K562 (cell line): ENCODE results near the gene SAMM50. TPM values are rescaled to one million over a fixed set of nuclear protein-coding genes. Genes with fewer than 3 reads are reported as not detected.
A peak's percentile ranks its signal among the peaks of the same experiment; 100 is the strongest.

Source experiments
- C11orf30 ChIP-seq: fragments of 450-650 bp; IDR thresholded peaks from 2 replicates; pipeline ENCODE4 v1.6.1; 2016; ENCODE audit warnings: low read depth, mild to moderate bottlenecking
- CBFA2T2 ChIP-seq: fragments of 450-650 bp; conservative IDR thresholded peaks from 2 replicates; pipeline ENCODE4 v1.6.1; 2017; ENCODE audit warnings: mild to moderate bottlenecking
- CEBPG ChIP-seq, 3 experiments: fragments of 200-800 bp in 1 of 3; sonication (Bioruptor generic) in 1 of 3; sonication (generic) in 1 of 3; formaldehyde crosslinking in 1 of 3; IDR thresholded peaks in 2 of 3; conservative IDR thresholded peaks in 1 of 3; 2 replicates each; pipeline versions ENCODE4 v1.6.1 to v1.8.0; 2016 to 2022; ENCODE audit warnings: missing compliant biosample characterization in 2 of 3, missing genetic modification characterization in 2 of 3, mild to moderate bottlenecking in 1 of 3, missing genetic modification reagents in 1 of 3
- CTCF ChIP-seq, 3 experiments: IDR thresholded peaks in 2 of 3; conservative IDR thresholded peaks in 1 of 3; 2 replicates each; pipeline ENCODE4 v1.5.1; 2011 to 2012; ENCODE audit warnings: low read length in 3 of 3, mild to moderate bottlenecking in 3 of 3, control low read depth in 2 of 3, improper control_type of control experiment in 1 of 3, inconsistent platforms in 1 of 3, low read depth in 1 of 3, mixed read lengths in 1 of 3, moderate library complexity in 1 of 3; ENCODE audit not compliant: insufficient read depth in 2 of 3
- DPF2 ChIP-seq: fragments of 450-650 bp; IDR thresholded peaks from 2 replicates; pipeline ENCODE4 v1.6.1; 2016
- HEY1 ChIP-seq: fragments of 250-450 bp; sonication (Bioruptor Pico); IDR thresholded peaks from 2 replicates; pipeline ENCODE4 v1.5.0; 2020; ENCODE audit warnings: mild to moderate bottlenecking, moderate library complexity, borderline replicate concordance
- HNRNPH1 ChIP-seq: fragments of 200-400 bp; formaldehyde crosslinking; optimal IDR thresholded peaks from 2 replicates; pipeline ENCODE3; 2017; ENCODE audit warnings: low read depth, mild to moderate bottlenecking, low read length, moderate library complexity
- JUND ChIP-seq, 2 experiments: IDR thresholded peaks; 2 replicates in 1 of 2; 3 replicates in 1 of 2; pipeline ENCODE4 v1.6.1; 2011; ENCODE audit warnings: borderline replicate concordance in 2 of 2, low read depth in 2 of 2, low read length in 2 of 2, improper control_type of control experiment in 1 of 2, missing biosample characterization in 1 of 2, missing genetic modification characterization in 1 of 2, missing genetic modification reagents in 1 of 2
- NCOA1 ChIP-seq: fragments of 450-650 bp; IDR thresholded peaks from 2 replicates; pipeline ENCODE4 v1.6.1; 2016; ENCODE audit warnings: low read depth
- NRF1 ChIP-seq, 2 experiments: fragments of 450-650 bp; IDR thresholded peaks in 1 of 2; conservative IDR thresholded peaks in 1 of 2; 2 replicates each; pipeline ENCODE4 v1.6.1; 2014; ENCODE audit warnings: mild to moderate bottlenecking in 2 of 2
- PYGO2 ChIP-seq: fragments of 450-650 bp; IDR thresholded peaks from 2 replicates; pipeline ENCODE4 v1.6.1; 2016; ENCODE audit warnings: mild to moderate bottlenecking, missing genetic modification characterization, moderate library complexity, missing compliant biosample characterization
- RFX5 ChIP-seq: IDR thresholded peaks from 2 replicates; pipeline ENCODE4 v1.6.1; 2011; ENCODE audit warnings: low read depth, mild to moderate bottlenecking, improper control_type of control experiment, low read length
- SP2 ChIP-seq: IDR thresholded peaks from 2 replicates; pipeline ENCODE4 v1.6.1; 2011; ENCODE audit warnings: mild to moderate bottlenecking, low read depth, low read length, moderate library complexity; ENCODE audit not compliant: poor library complexity, severe bottlenecking; ENCODE audit errors: extremely low read depth
- ZFP30 ChIP-seq: fragments of 250-450 bp; sonication (Bioruptor Pico); IDR thresholded peaks from 2 replicates; pipeline ENCODE4 v1.8.0; 2022; ENCODE audit warnings: moderate library complexity, mild to moderate bottlenecking, inconsistent platforms, borderline replicate concordance
- ZNF239 ChIP-seq: fragments of 250-450 bp; sonication (Bioruptor Pico); IDR thresholded peaks from 2 replicates; pipeline ENCODE4 v1.4.0; 2020; ENCODE audit warnings: mild to moderate bottlenecking
- ZNF644 ChIP-seq: fragments of 200-800 bp; sonication (Bioruptor generic); IDR thresholded peaks from 2 replicates; pipeline ENCODE4 v1.6.1; 2016; ENCODE audit warnings: low read depth, missing genetic modification characterization, missing compliant biosample characterization
- polyA plus RNA-seq, 8 experiments: library from polyadenylated mRNA; depleted of rRNA in 4 of 8; stranded (reverse) in 5 of 8; unstranded in 3 of 8; fragments of >200 nt; fragmentation: Nextera tagmentation in 2 of 8; fragmentation: Illumina TruSeq in 1 of 8; extraction: Ambion mirVana in 2 of 8; extraction: Trizol in 1 of 8; gene quantifications; 2 replicates each; pipeline versions ENCODE4 v1.2.1 to v1.2.3, GENCODE V29; 2011 to 2014; ENCODE audit warnings: inconsistent platforms in 1 of 8, missing spikeins in 1 of 8
- total RNA-seq, 7 experiments: library from RNA; depleted of rRNA in 6 of 7; stranded (reverse); fragments of >200 nt in 6 of 7; fragmentation: Illumina TruSeq in 2 of 7; extraction: Trizol in 2 of 7; gene quantifications; 2 replicates each; pipeline versions ENCODE4 v1.2.1 to v1.2.3, GENCODE V29; 2011 to 2021; ENCODE audit warnings: low replicate concordance in 1 of 7
- TF ChIP-seq, protein P1 (sequence below), 3 experiments: fragments of 200-800 bp in 1 of 3; fragments of 250-450 bp in 1 of 3; fragments of 450-650 bp in 1 of 3; sonication (Bioruptor Pico) in 1 of 3; sonication (Bioruptor generic) in 1 of 3; formaldehyde crosslinking in 1 of 3; IDR thresholded peaks; 2 replicates each; pipeline versions ENCODE4 v1.6.1 to v1.8.0; 2016 to 2022; ENCODE audit warnings: mild to moderate bottlenecking in 2 of 3, missing genetic modification characterization in 2 of 3, missing compliant biosample characterization in 1 of 3, moderate library complexity in 1 of 3
- TF ChIP-seq, protein P2 (sequence below): sonication (generic); formaldehyde crosslinking; IDR thresholded peaks from 2 replicates; pipeline ENCODE4 v1.8.1; 2023; ENCODE audit warnings: mild to moderate bottlenecking, missing genetic modification reagents

The SAMM50 gene
- total and polyA plus RNA-seq, 9 of the 15 experiments (the other 6 are each of a cell fraction or from before 2014, with no cell fraction given): 14.6 to 49.3 (median 38.1) TPM

DNA sequence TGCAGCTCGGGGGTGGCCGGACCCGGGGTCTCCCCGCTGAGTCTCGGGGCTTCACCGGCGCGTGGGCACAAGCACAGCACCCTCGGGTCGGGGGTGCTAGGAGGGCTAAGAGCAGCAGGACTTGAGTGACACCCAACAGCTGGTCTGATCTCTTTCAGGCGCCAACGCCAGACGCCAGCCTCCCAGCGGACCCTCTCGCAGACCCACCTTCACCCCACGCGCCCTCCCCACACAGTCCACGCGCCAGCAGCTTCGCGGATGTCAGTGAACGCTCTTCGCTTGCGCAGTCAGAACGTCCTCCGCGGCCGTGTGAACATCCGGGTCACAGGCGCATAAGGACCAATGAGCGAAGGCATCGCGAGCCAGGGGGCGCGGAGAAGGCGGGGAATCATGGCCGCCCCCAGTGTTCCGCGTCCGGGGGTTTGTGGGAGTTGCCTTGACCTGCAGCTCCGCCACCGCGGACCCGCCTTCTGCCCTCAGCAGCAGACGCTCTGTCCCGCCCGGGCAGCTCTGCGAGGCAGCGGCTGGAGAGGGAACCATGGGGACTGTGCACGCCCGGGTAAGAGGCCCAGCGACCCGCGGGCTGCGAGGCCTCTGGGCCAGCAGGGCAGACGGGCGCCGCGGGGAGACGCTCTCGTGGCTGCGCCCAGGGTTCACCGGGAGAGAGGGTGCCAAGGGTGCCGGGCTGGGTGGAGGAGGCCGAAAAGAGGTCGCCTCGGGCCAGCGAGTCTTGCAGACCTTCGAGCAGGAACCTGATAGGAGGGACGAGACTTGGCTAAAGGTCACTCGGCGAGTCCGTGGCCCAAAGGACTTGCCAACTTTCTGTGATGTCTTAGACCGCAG, at the start of gene SAMM50 (continued):
- TF ChIP-seq JUND (IDR thresholded peaks at IDR 0.05; ENCODE audit: borderline replicate concordance, low read depth, low read length) (no peak), JUND (tag; IDR thresholded peaks at IDR 0.05; ENCODE audit: borderline replicate concordance, low read depth, low read length) (no peak), CTCF (IDR thresholded peaks at IDR 0.05 in 2 of 3, conservative IDR thresholded peaks at IDR 0.05 in 1 of 3; ENCODE audit: insufficient read depth in 2 of 3, low read depth in 1 of 3, low read length in 3 of 3) (no peak), RFX5 (no peak), CEBPG (CRISPR knock-in tag; IDR thresholded peaks at IDR 0.05) (no peak), CEBPG (tag; conservative IDR thresholded peaks at IDR 0.05 in 1 of 2, IDR thresholded peaks at IDR 0.05 in 1 of 2) (no peak), ZFP30 (CRISPR knock-in tag) (no peak), SP2 (no peak), CBFA2T2 (no peak), NRF1 (conservative IDR thresholded peaks at IDR 0.05 in 1 of 2, IDR thresholded peaks at IDR 0.05 in 1 of 2) (peak; percentile 84 to 88), C11orf30 (peak; percentile 96), DPF2 (no peak), PYGO2 (tag) (no peak), HNRNPH1 (no peak), HEY1 (CRISPR knock-in tag) (no peak), NCOA1 (no peak), ZNF644 (tag) (no peak), ZNF239 (CRISPR knock-in tag) (no peak)
- TF ChIP-seq, protein P1, sequence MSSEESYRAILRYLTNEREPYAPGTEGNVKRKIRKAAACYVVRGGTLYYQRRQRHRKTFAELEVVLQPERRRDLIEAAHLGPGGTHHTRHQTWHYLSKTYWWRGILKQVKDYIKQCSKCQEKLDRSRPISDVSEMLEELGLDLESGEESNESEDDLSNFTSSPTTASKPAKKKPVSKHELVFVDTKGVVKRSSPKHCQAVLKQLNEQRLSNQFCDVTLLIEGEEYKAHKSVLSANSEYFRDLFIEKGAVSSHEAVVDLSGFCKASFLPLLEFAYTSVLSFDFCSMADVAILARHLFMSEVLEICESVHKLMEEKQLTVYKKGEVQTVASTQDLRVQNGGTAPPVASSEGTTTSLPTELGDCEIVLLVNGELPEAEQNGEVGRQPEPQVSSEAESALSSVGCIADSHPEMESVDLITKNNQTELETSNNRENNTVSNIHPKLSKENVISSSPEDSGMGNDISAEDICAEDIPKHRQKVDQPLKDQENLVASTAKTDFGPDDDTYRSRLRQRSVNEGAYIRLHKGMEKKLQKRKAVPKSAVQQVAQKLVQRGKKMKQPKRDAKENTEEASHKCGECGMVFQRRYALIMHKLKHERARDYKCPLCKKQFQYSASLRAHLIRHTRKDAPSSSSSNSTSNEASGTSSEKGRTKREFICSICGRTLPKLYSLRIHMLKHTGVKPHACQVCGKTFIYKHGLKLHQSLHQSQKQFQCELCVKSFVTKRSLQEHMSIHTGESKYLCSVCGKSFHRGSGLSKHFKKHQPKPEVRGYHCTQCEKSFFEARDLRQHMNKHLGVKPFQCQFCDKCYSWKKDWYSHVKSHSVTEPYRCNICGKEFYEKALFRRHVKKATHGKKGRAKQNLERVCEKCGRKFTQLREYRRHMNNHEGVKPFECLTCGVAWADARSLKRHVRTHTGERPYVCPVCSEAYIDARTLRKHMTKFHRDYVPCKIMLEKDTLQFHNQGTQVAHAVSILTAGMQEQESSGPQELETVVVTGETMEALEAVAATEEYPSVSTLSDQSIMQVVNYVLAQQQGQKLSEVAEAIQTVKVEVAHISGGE (CRISPR knock-in tag; IDR thresholded peaks at IDR 0.05): peak in 1 of 3 experiments; percentile 50; a peak in 1 of 6 replicates
- TF ChIP-seq, protein P2, sequence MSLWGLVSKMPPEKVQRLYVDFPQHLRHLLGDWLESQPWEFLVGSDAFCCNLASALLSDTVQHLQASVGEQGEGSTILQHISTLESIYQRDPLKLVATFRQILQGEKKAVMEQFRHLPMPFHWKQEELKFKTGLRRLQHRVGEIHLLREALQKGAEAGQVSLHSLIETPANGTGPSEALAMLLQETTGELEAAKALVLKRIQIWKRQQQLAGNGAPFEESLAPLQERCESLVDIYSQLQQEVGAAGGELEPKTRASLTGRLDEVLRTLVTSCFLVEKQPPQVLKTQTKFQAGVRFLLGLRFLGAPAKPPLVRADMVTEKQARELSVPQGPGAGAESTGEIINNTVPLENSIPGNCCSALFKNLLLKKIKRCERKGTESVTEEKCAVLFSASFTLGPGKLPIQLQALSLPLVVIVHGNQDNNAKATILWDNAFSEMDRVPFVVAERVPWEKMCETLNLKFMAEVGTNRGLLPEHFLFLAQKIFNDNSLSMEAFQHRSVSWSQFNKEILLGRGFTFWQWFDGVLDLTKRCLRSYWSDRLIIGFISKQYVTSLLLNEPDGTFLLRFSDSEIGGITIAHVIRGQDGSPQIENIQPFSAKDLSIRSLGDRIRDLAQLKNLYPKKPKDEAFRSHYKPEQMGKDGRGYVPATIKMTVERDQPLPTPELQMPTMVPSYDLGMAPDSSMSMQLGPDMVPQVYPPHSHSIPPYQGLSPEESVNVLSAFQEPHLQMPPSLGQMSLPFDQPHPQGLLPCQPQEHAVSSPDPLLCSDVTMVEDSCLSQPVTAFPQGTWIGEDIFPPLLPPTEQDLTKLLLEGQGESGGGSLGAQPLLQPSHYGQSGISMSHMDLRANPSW: no peak
